ENCODE results near the gene TEC. TPM values are rescaled to one million over a fixed set of nuclear protein-coding genes. Genes with fewer than 3 reads are reported as not detected.
A peak's percentile ranks its signal among the peaks of the same experiment; 100 is the strongest.

The TEC gene
- total and polyA plus RNA-seq, 4 experiments from 2014 or later, result 0.87 to 4.2 (median 2.3) TPM

DNA sequence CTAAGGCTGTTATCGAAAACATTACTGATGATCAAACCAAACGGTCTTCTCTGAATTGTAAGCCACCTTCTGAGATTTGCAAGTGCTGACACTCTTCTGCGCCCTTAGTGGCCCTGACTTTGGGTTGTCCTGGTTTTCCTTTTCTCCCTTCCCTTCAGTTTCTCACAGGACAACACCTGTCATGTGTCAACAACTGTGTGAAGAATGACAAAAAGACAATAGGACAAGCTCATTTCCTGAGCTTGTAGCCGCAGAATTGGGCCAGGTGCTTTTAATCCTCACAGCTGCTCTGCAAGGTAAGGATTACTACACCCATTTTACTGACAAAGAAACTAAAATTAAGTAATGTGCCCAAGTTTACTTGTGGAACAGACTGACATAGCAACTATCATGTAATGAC is 90.7 kb downstream of the TEC start:
- H3K36me3 Mint-ChIP-seq, result no peaks in the 10 kb centered on the region
- H3K27me3 Mint-ChIP-seq, result no peaks in the 10 kb centered on the region
- H3K36me3 ChIP-seq (ENCODE audit: insufficient read depth, low read length), result no peaks in the 10 kb centered on the region
- H3K4me3 ChIP-seq (ENCODE audit: low read length in 2 of 2), result no peak overlapping the region
- H3K4me1 Mint-ChIP-seq, result no peaks in the 10 kb centered on the region
- H3K9me3 ChIP-seq (ENCODE audit: control insufficient read depth in 1 of 2, low read length in 2 of 2), result no peaks in the 10 kb centered on the region
- no peaks in the 10 kb centered on the region for H3K27me3 ChIP-seq (ENCODE audit: insufficient read depth, low read length)
- intact Hi-C loops (cut with micrococcal nuclease), result no loop called here
- no peaks in the 10 kb centered on the region for H3K4me1 ChIP-seq (ENCODE audit: insufficient read depth, low read length)
- DNase-seq, result no peak
- POLR2A ChIA-PET (ENCODE audit: partially characterized antibody), result no interaction called here
- CTCF ChIA-PET (ENCODE audit: partially characterized antibody), result no interaction called here
- H3K27ac ChIP-seq (ENCODE audit: low read depth, low read length), result no peak overlapping the region
- no peak overlapping the region for H3K27ac Mint-ChIP-seq
- H3K4me3 Mint-ChIP-seq, result no peak overlapping the region
- peaks cover 0 to 12% (median 1%) of the 10 kb centered on the region in 8 donors for H3K9me3 Mint-ChIP-seq

DNA sequence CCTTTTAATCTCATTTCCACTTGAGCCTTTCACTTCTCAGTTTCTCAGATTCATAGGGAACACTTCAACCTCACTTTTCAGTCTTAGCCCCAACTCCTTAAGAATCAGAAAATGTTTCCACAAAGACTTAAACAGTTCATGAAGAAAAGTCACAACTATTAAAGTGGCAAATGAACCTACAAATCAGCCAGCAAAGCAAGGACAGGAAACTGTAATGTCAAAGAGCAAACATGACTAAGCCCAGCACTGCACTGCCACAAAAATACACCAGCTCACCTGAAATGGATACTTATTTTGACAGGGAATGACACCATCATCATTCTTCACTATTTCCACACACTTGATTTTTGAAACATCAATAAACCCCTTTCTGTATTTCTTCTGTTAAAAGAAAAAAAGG is 93.8 kb downstream of the TEC start:
- POLR2A ChIA-PET (ENCODE audit: partially characterized antibody), result no interaction called here

DNA sequence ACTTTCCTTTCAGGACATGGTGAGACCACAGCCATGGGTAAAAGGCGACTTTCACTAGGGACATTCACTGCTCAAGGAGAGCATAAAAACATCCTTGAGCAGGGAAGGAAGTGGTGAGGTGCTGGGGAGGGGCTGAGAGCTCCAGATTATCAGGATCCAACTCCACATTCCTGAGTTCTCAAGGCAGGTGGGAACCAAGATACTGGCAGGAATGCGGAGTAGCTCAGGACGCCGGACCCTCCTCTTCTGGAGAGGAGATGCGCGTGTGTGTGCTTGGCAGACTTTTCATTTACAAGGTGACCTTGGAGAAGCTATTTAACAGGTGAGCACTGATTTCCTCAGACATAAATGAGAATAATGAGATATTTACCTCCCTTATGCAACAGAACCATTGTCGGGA is 94.3 kb downstream of the TEC start:
- DNase-seq, result no peak
- ChIA-PET CTCF (ENCODE audit: partially characterized antibody) (no interaction called here), POLR2A (ENCODE audit: partially characterized antibody) (no interaction called here)
- Mint-ChIP-seq H3K9me3 (peaks cover 0 to 12% (median 1%) of the 10 kb centered on the region in 8 donors), H3K27ac (no peak overlapping the region), H3K27me3 (no peaks in the 10 kb centered on the region), H3K36me3 (no peaks in the 10 kb centered on the region), H3K4me3 (no peak overlapping the region), H3K4me1 (no peaks in the 10 kb centered on the region)
- intact Hi-C loops (cut with micrococcal nuclease), result no loop called here
- no peaks in the 10 kb centered on the region for H3K9me3 ChIP-seq (ENCODE audit: control insufficient read depth in 1 of 2, low read length in 2 of 2)
- H3K4me1 ChIP-seq (ENCODE audit: insufficient read depth, low read length), result no peaks in the 10 kb centered on the region
- no peak overlapping the region for H3K27ac ChIP-seq (ENCODE audit: low read depth, low read length)
- no peaks in the 10 kb centered on the region for H3K27me3 ChIP-seq (ENCODE audit: insufficient read depth, low read length)
- no peaks in the 10 kb centered on the region for H3K36me3 ChIP-seq (ENCODE audit: insufficient read depth, low read length)
- no peak overlapping the region for H3K4me3 ChIP-seq (ENCODE audit: low read length in 2 of 2)

More for the DNA sequence above, 93.8 kb downstream of the TEC start:
- Mint-ChIP-seq H3K27me3 (no peaks in the 10 kb centered on the region), H3K36me3 (no peaks in the 10 kb centered on the region), H3K9me3 (peaks cover 0 to 12% (median 1%) of the 10 kb centered on the region in 8 donors), H3K4me1 (no peaks in the 10 kb centered on the region), H3K4me3 (no peak overlapping the region), H3K27ac (peak overlapping the region in 2 of 7 donors; percentile 9 to 51)
- no peak overlapping the region for H3K4me3 ChIP-seq (ENCODE audit: low read length in 2 of 2)
- no peaks in the 10 kb centered on the region for H3K36me3 ChIP-seq (ENCODE audit: insufficient read depth, low read length)
- no peaks in the 10 kb centered on the region for H3K4me1 ChIP-seq (ENCODE audit: insufficient read depth, low read length)
- CTCF ChIA-PET (ENCODE audit: partially characterized antibody), result no interaction called here
- intact Hi-C loops (cut with micrococcal nuclease), result no loop called here
- H3K27ac ChIP-seq (ENCODE audit: low read depth, low read length), result no peak overlapping the region
- DNase-seq, result no peak
- no peaks in the 10 kb centered on the region for H3K9me3 ChIP-seq (ENCODE audit: control insufficient read depth in 1 of 2, low read length in 2 of 2)
- no peaks in the 10 kb centered on the region for H3K27me3 ChIP-seq (ENCODE audit: insufficient read depth, low read length)

DNA sequence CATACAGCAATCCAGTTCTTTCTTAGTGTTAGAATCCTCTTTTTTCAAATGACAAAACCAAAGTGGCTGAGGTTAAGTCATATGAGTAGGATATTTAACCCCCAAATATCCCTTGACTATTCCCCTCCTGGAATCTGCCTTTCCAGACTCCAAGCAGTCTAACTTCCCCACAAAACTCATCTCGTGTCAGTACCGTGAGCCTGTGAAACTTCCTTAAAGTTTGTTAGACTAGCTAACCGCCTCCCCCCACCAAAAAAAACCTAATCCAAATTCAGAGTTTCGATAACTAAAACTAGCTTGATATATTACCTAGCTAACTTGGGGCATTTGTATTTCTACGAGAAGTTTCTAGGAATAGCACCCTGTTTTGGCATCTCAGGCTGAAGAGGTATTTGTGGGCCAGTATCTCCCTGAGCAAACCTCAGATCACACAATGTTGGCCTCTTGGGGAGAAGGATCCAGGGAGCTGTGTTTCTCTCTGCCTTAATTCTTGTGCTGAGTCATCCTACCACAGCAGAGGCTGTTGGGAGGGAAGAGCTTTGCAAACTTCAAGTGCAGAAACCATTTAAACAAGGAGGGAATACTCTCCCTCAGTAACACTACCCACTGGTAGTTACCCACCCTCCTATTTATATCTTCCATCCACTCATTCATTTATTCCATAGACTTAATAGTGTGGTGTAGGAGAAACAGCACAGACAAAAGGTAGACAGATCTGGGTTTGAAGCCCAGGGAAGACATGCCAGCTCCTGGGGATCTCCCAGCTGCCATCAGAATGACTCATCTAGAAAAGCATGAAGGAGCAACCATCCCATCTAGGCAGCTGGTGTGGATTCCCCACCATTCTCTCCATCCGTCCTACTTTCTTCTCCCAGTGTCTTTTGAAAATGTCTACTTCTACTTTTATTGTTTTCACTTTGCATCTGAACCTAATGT is 96.3 kb downstream of the TEC start:
- no peaks in the 10 kb centered on the region for H3K4me1 ChIP-seq (ENCODE audit: insufficient read depth, low read length)
- peaks cover 0 to 4% of the 10 kb centered on the region in 2 donors for H3K36me3 Mint-ChIP-seq
- H3K4me3 Mint-ChIP-seq, result no peak overlapping the region
- DNase-seq, result no peak
- intact Hi-C loops (cut with micrococcal nuclease), result no loop called here
- peak overlapping the region in 2 of 7 donors; percentile 18 to 22 for H3K27ac Mint-ChIP-seq
- no peaks in the 10 kb centered on the region for H3K36me3 ChIP-seq (ENCODE audit: insufficient read depth, low read length)
- H3K4me3 ChIP-seq (ENCODE audit: low read length in 2 of 2), result no peak overlapping the region
- H3K27me3 ChIP-seq (ENCODE audit: insufficient read depth, low read length), result no peaks in the 10 kb centered on the region
- H3K27ac ChIP-seq (ENCODE audit: low read depth, low read length), result no peak overlapping the region
- no peaks in the 10 kb centered on the region for H3K27me3 Mint-ChIP-seq
- H3K9me3 Mint-ChIP-seq, result peaks cover 0 to 7% (median 1%) of the 10 kb centered on the region in 8 donors
- ChIA-PET POLR2A (ENCODE audit: partially characterized antibody) (no interaction called here), CTCF (ENCODE audit: partially characterized antibody) (no interaction called here)
- no peaks in the 10 kb centered on the region for H3K9me3 ChIP-seq (ENCODE audit: control insufficient read depth in 1 of 2, low read length in 2 of 2)
- no peaks in the 10 kb centered on the region for H3K4me1 Mint-ChIP-seq

DNA sequence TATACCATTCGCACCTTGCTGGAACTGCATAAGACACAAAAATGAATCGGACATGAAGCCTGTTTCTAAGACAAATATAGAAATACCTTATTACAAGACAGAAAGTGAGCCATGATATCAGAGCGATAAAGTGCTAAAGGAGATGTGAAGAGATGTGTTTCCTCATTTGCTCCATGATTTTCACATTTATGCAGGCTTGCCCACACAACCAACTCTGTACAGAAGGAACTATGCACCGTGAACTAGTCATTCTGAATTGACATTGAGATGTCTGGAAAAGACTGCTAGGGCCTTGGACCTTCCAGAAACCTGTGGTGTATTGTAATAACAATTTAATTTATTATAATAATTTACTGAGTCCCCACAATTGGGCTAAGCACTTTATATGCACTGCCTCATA is 97.0 kb downstream of the TEC start:
- DNase-seq, result no peak
- no peaks in the 10 kb centered on the region for H3K4me1 ChIP-seq (ENCODE audit: insufficient read depth, low read length)
- no peak overlapping the region for H3K27ac Mint-ChIP-seq
- intact Hi-C loops (cut with micrococcal nuclease), result no loop called here
- H3K27me3 Mint-ChIP-seq, result no peaks in the 10 kb centered on the region
- H3K4me3 Mint-ChIP-seq, result no peak overlapping the region
- H3K27me3 ChIP-seq (ENCODE audit: insufficient read depth, low read length), result no peaks in the 10 kb centered on the region
- H3K4me1 Mint-ChIP-seq, result no peaks in the 10 kb centered on the region
- H3K36me3 Mint-ChIP-seq, result peaks cover 2 to 4% of the 10 kb centered on the region in 2 donors
- H3K36me3 ChIP-seq (ENCODE audit: insufficient read depth, low read length), result no peaks in the 10 kb centered on the region
- POLR2A ChIA-PET (ENCODE audit: partially characterized antibody), result no interaction called here
- no peak overlapping the region for H3K4me3 ChIP-seq (ENCODE audit: low read length in 2 of 2)
- no peaks in the 10 kb centered on the region for H3K9me3 ChIP-seq (ENCODE audit: control insufficient read depth in 1 of 2, low read length in 2 of 2)
- H3K9me3 Mint-ChIP-seq, result peaks cover 0 to 2% (median 0%) of the 10 kb centered on the region in 8 donors
- H3K27ac ChIP-seq (ENCODE audit: low read depth, low read length), result no peak overlapping the region
- CTCF ChIA-PET (ENCODE audit: partially characterized antibody), result no interaction called here

DNA sequence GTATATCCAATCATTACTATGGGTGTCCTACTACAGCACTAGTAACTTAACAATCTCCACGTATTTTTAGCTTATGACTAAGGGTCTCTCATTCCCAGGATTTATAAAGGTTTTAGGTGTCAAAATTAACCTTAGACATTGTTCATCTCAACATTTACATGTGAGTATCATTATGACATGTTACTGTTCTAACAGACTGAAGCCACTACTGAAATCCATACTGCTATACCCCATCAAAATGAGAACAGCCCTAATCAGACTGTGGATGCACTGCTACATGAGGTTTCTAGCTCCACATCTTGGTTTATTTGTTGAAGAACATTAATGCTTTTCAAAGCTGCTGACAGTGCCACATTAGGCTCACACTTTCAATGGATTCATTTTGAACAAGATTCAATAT is 100.0 kb downstream of the TEC start:
- Mint-ChIP-seq H3K36me3 (peaks cover 3 to 12% of the 10 kb centered on the region in 2 donors), H3K27ac (no peak overlapping the region), H3K4me3 (no peak overlapping the region), H3K4me1 (no peaks in the 10 kb centered on the region), H3K9me3 (no peaks in the 10 kb centered on the region), H3K27me3 (no peaks in the 10 kb centered on the region)
- Histone ChIP-seq H3K36me3 (ENCODE audit: insufficient read depth, low read length) (no peaks in the 10 kb centered on the region), H3K4me3 (ENCODE audit: low read length in 2 of 2) (no peak overlapping the region), H3K27ac (ENCODE audit: low read depth, low read length) (no peak overlapping the region), H3K4me1 (ENCODE audit: insufficient read depth, low read length) (no peaks in the 10 kb centered on the region), H3K27me3 (ENCODE audit: insufficient read depth, low read length) (no peaks in the 10 kb centered on the region), H3K9me3 (ENCODE audit: control insufficient read depth in 1 of 2, low read length in 2 of 2) (no peaks in the 10 kb centered on the region)
- intact Hi-C loops (cut with micrococcal nuclease), result no loop called here
- CTCF ChIA-PET (ENCODE audit: partially characterized antibody), result interaction anchor here (1.5 kb wide), 1 partner anchor 38 kb away, joined by 3 read pairs; no protein-coding TSS in a partner anchor
- DNase-seq, result no peak
- POLR2A ChIA-PET (ENCODE audit: partially characterized antibody), result no interaction called here

DNA sequence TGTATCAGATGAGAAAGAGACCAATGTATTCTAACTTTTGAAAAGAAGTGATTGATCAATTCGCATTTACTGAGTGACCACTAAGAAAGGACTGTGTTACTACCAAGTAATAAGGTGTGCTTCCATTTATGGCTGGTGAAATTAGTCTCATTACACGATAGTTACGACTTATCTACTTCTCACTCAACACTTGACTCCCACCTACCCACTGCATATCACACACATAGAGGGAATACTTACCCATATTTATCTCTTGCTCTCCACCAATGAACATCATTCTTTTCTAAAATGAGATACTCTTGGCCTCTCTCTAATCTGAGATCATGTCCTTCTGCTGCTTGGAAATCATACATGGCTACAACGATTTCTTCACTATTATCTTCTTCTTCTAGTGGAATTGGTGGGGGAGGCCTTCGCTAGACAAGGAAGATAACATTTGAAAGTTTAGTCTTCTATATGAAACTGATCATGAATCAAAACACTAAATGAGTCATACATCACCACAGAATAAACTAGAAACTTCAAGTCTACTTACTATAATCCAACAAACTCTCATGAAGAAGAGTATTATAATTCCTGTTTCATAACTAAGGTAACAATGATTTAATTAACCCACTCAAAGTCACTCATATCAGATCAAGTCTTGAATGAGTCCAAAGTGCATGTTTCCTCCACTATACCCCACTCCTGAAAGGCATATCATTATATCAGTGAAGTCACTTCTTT is 101.9 kb downstream of the TEC start:
- CTCF ChIA-PET (ENCODE audit: partially characterized antibody), result no interaction called here
- H3K27me3 ChIP-seq (ENCODE audit: insufficient read depth, low read length), result no peaks in the 10 kb centered on the region
- Mint-ChIP-seq H3K9me3 (no peaks in the 10 kb centered on the region), H3K27me3 (no peaks in the 10 kb centered on the region), H3K4me3 (no peak overlapping the region), H3K4me1 (no peaks in the 10 kb centered on the region), H3K36me3 (peaks cover 3 to 12% of the 10 kb centered on the region in 2 donors), H3K27ac (no peak overlapping the region)
- no peaks in the 10 kb centered on the region for H3K36me3 ChIP-seq (ENCODE audit: insufficient read depth, low read length)
- POLR2A ChIA-PET (ENCODE audit: partially characterized antibody), result no interaction called here
- intact Hi-C loops (cut with micrococcal nuclease), result no loop called here
- no peaks in the 10 kb centered on the region for H3K9me3 ChIP-seq (ENCODE audit: control insufficient read depth in 1 of 2, low read length in 2 of 2)
- DNase-seq, result no peak
- no peak overlapping the region for H3K27ac ChIP-seq (ENCODE audit: low read depth, low read length)
- H3K4me3 ChIP-seq (ENCODE audit: low read length in 2 of 2), result no peak overlapping the region
- no peaks in the 10 kb centered on the region for H3K4me1 ChIP-seq (ENCODE audit: insufficient read depth, low read length)

Data from CD4-positive, alpha-beta memory T cell (primary cell).